Spleen (tissue), 11 donors: Measurements from ENCODE around the gene AIG1. TPM values are rescaled to one million over a fixed set of nuclear protein-coding genes. Genes with fewer than 3 reads are reported as not detected.

Experiments used
- DNase-seq: peaks from one replicate; pipeline ENCODE4 v3.0.0-alpha.2; 2020
- H3K27ac ChIP-seq, 8 donors: fragments of 200-600 bp; sonication (generic) in 7 of 8; 1 replicate in 4 of 8; 2 replicates in 4 of 8; pipeline versions ENCODE4 v1.5.0 to v1.8.0; 2016 to 2021; ENCODE audit warnings: inconsistent platforms in 4 of 8, mild to moderate bottlenecking in 4 of 8, moderate library complexity in 1 of 8
- H3K27me3 ChIP-seq, 7 donors: fragments of 200-600 bp; sonication (generic) in 6 of 7; replicated peaks in 1 of 7; 1 replicate in 4 of 7; 2 replicates in 3 of 7; pipeline versions ENCODE4 v1.5.0 to v1.8.0; 2016 to 2021; ENCODE audit warnings: inconsistent platforms in 3 of 7, mild to moderate bottlenecking in 1 of 7
- H3K36me3 ChIP-seq, 6 donors: fragments of 200-600 bp; sonication (generic) in 5 of 6; 1 replicate in 4 of 6; 2 replicates in 2 of 6; pipeline versions ENCODE4 v1.5.0 to v1.8.0; 2016 to 2021; ENCODE audit warnings: inconsistent platforms in 2 of 6
- H3K4me1 ChIP-seq, 6 donors: fragments of 200-600 bp; sonication (generic) in 5 of 6; 1 replicate in 3 of 6; 2 replicates in 3 of 6; pipeline versions ENCODE4 v1.5.0 to v1.8.0; 2016 to 2021; ENCODE audit warnings: inconsistent platforms in 3 of 6
- H3K4me3 ChIP-seq, 8 donors: fragments of 200-600 bp; sonication (generic) in 7 of 8; 1 replicate in 4 of 8; 2 replicates in 4 of 8; pipeline versions ENCODE4 v1.5.0 to v1.8.0; 2016 to 2021; ENCODE audit warnings: inconsistent platforms in 4 of 8, mild to moderate bottlenecking in 4 of 8, moderate library complexity in 2 of 8
- H3K9me3 ChIP-seq, 8 donors: fragments of 200-600 bp; sonication (generic) in 7 of 8; 1 replicate in 4 of 8; 2 replicates in 4 of 8; pipeline versions ENCODE4 v1.5.0 to v1.8.0; 2016 to 2021; ENCODE audit warnings: inconsistent platforms in 4 of 8
- CTCF ChIP-seq, 11 experiments: fragments of 200-600 bp in 7 of 11; fragments of 450-650 bp in 4 of 11; sonication (generic) in 4 of 11; IDR thresholded peaks in 8 of 11; conservative IDR thresholded peaks in 3 of 11; 1 replicate in 7 of 11; 2 replicates in 4 of 11; pipeline versions ENCODE4 v1.4.0 to v1.8.0; 2016 to 2021; ENCODE audit warnings: antibody characterized with exemption in 11 of 11, inconsistent platforms in 4 of 11, mild to moderate bottlenecking in 1 of 11
- POLR2A ChIP-seq, 3 donors: fragments of 450-650 bp; IDR thresholded peaks; one replicate each; pipeline ENCODE4 v1.5.1; 2017; ENCODE audit warnings: antibody characterized with exemption in 3 of 3, mild to moderate bottlenecking in 1 of 3
- POLR2AphosphoS5 ChIP-seq, 3 donors: sonication (generic); formaldehyde crosslinking; IDR thresholded peaks; one replicate each; pipeline ENCODE4 v1.5.1; 2017; ENCODE audit warnings: antibody characterized with exemption in 3 of 3
- WGBS, 5 donors: extraction: QIAGEN DNeasy Blood & Tissue Kit in 3 of 5; methylation state at CpG; one replicate each; pipeline versions ENCODE4 v1.1.5 to v1.1.7; 2013 to 2018; 5-methylcytosine and 5-hydroxymethylcytosine counted together
- intact Hi-C: fragments of 100-400 bp; cut with DNase I; formaldehyde crosslinking; loops from one replicate; pipeline ENCODE4 v1.15.0; 2023; ENCODE audit warnings: low total_unique reads
- polyA plus RNA-seq, 3 donors: library from polyadenylated mRNA; stranded (reverse); fragments of 200-250 nt; gene quantifications; one replicate each; pipeline ENCODE4 v1.2.1, GENCODE V29; 2013
- total RNA-seq, 7 donors: library from RNA; depleted of rRNA in 3 of 7; stranded (reverse); fragments of >200 nt in 3 of 7; fragmentation: NEBNext Ultra II Directional in 4 of 7; extraction: Animal tissue kit (Norgen Biotek cat#: 25700) in 4 of 7; gene quantifications; one replicate each; pipeline versions ENCODE4 v1.1.0 to v1.2.1, GENCODE V29; 2016 to 2021
- donor health status: healthy with polysubstance abuse.
- donor health status: DM: no; HTN: no; CAD: no; lungs with moderate emphysema.
- donor health status: DM: no; HTN: no; CAD: no.
- donor health status: Bipolar disorder and iron deficiency.
- donor health status: healthy.
- donor health status: DM: no; HTN: no; CAD: no.
- donor health status: DM: yes; HTN: yes; CAD: no.

Gene AIG1
- total and polyA plus RNA-seq, 10 donors: 14.3 to 38.0 (median 27.9) TPM

DNA sequence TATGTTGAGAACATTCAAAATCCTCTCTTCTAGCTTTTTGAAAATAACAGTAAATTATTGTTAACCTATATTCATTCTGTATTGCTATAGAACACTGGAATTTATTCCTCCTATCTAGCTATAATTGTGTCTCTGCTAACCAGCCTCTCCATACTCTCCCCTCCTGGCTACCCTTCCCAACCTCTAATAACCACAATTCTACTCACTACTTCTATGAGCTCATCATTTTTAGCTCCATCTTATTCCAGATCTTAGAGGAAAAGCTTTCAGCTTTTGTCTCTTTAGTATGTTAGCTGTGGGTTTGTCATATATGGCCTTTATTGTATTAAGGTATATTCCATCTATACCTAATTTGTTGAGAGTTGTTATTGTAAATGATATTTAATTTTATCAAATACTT is 108.8 kb downstream of the AIG1 start:
- intact Hi-C loops: no loop called here
- no peaks in the 10 kb centered on the region for H3K27me3 ChIP-seq
- no peak for DNase-seq
- no peaks in the 10 kb centered on the region for H3K4me1 ChIP-seq
- no peak for TF ChIP-seq POLR2A (IDR thresholded peaks at IDR 0.05)
- no peak for TF ChIP-seq CTCF (IDR thresholded peaks at IDR 0.05 in 8 of 11, conservative IDR thresholded peaks at IDR 0.05 in 3 of 11)
- TF ChIP-seq POLR2AphosphoS5 (IDR thresholded peaks at IDR 0.05): no peak
- peaks cover 0 to 16% (median 6%) of the 10 kb centered on the region in 8 donors for H3K9me3 ChIP-seq
- H3K4me3 ChIP-seq: no peak overlapping the region
- no peak overlapping the region for H3K27ac ChIP-seq
- H3K36me3 ChIP-seq: peaks cover 0 to 47% (median 0%) of the 10 kb centered on the region in 6 donors

DNA sequence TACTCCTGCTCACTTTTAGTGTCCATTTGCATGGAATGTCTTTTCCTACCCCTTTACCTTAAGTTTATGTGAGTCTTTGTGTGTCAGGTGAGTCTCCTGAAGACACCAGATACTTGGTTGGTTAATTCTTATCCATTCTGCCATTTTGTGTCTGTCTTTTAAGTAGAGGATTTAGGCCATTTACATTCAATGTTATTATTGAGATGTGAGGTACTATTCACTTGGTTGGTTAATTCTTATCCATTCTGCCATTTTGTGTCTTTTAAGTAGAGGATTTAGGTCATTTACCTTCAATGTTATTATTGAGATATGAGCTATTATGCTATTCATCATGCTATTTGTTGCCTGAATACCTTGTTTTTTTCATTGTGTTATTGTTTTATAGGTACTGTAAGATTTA is 113.8 kb downstream of the AIG1 start:
- intact Hi-C loops: no loop called here
- H3K36me3 ChIP-seq: peaks cover 0 to 62% (median 3%) of the 10 kb centered on the region in 6 donors
- H3K4me3 ChIP-seq: no peak overlapping the region
- no peaks in the 10 kb centered on the region for H3K4me1 ChIP-seq
- peaks cover 0 to 35% (median 23%) of the 10 kb centered on the region in 8 donors for H3K9me3 ChIP-seq
- no peaks in the 10 kb centered on the region for H3K27me3 ChIP-seq
- no peak for TF ChIP-seq POLR2A (IDR thresholded peaks at IDR 0.05)
- TF ChIP-seq CTCF (IDR thresholded peaks at IDR 0.05 in 8 of 11, conservative IDR thresholded peaks at IDR 0.05 in 3 of 11): no peak
- no peak overlapping the region for H3K27ac ChIP-seq
- DNase-seq: no peak

GRCh38 chr6:143174951-143175350 is 114.3 kb downstream of the AIG1 start:
- 80 to 100% (median 97%) methylated on average over 1 of the region's 1 CpG for WGBS, 5 donors
- Histone ChIP-seq H3K4me1 (no peaks in the 10 kb centered on the region), H3K27ac (no peak overlapping the region), H3K9me3 (peaks cover 0 to 35% (median 23%) of the 10 kb centered on the region in 8 donors), H3K27me3 (no peaks in the 10 kb centered on the region), H3K36me3 (peaks cover 0 to 62% (median 3%) of the 10 kb centered on the region in 6 donors), H3K4me3 (no peak overlapping the region)
- TF ChIP-seq POLR2A (IDR thresholded peaks at IDR 0.05): no peak
- TF ChIP-seq CTCF (IDR thresholded peaks at IDR 0.05 in 8 of 11, conservative IDR thresholded peaks at IDR 0.05 in 3 of 11): no peak
- TF ChIP-seq POLR2AphosphoS5 (IDR thresholded peaks at IDR 0.05): no peak
- no peak for DNase-seq
- intact Hi-C loops: no loop called here

DNA sequence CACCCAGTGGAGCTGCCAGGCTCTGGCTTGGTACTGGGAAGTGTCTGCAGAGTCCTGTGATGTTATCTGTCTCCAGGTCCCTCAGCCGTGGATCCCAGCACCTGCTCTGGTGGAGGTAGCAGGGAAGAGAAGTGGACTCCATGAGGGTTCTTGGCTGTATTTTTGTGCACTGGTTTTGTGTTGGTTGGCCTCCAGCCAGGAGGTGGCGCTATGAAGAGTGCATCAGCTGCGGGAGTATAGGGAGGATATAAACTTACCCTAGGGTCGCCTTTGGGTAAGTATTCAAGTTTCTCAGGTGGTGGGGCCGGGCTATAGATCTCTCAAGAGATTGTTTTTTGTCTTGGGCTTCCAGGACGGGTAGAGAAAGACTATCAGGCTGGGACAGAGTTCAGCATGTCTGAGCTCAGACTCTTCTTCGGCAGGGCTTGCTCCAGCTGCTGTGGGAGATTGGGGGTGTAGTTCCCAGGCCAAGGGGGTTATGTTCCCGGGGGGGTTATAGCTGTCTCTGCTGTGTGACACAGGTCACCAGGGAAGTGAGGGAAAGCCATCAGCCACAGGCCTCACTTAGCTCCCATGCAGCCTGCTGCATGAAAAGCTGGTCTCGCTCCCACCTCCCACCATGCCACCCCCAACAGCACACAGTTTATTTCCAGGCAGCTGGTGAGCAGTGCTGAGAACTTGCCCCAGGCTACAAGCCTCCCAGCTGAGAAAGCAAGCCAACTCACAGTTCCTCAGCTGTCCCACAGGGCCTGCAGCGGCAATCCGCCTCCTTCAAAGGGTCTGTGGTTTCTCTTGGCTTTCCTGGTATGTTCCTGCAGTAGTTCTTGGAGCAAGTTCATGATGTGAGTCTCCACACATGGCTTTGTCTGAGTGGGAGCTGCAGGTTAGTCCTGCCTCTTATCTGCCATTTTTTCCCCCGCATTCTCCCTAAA is 115.7 kb downstream of the AIG1 start:
- intact Hi-C loops: no loop called here
- Histone ChIP-seq H3K27me3 (no peaks in the 10 kb centered on the region), H3K4me3 (no peak overlapping the region), H3K9me3 (peaks cover 0 to 35% (median 23%) of the 10 kb centered on the region in 8 donors), H3K27ac (no peak overlapping the region), H3K4me1 (peaks cover 0 to 3% (median 0%) of the 10 kb centered on the region in 6 donors), H3K36me3 (peaks cover 0 to 62% (median 3%) of the 10 kb centered on the region in 6 donors)
- no peak for TF ChIP-seq POLR2AphosphoS5 (IDR thresholded peaks at IDR 0.05)
- TF ChIP-seq POLR2A (IDR thresholded peaks at IDR 0.05): no peak
- no peak for TF ChIP-seq CTCF (IDR thresholded peaks at IDR 0.05 in 8 of 11, conservative IDR thresholded peaks at IDR 0.05 in 3 of 11)
- WGBS, 5 donors: 87 to 97% (median 94%) methylated on average over 11 to 12 of the region's 12 CpGs
- DNase-seq: no peak
